CD4-positive, alpha-beta T cell (primary cell): Measurements from ENCODE around the gene TCEANC. TPM values are rescaled to one million over a fixed set of nuclear protein-coding genes. Genes with fewer than 3 reads are reported as not detected.

Source experiments
- ATAC-seq: fragments of 200-7000 bp; cut with Tn5 transposase; one replicate; pipeline ENCODE4 v1.10.0; 2022; ENCODE audit warnings: mild to moderate bottlenecking; ENCODE audit not compliant: poor library complexity
- CTCF ChIA-PET: fragments of 350-600 bp; sonication (Branson Sonifier 250); formaldehyde crosslinking; loops from one replicate; lab custom pipeline; 2021; ENCODE audit warnings: antibody characterized with exemption, inconsistent platforms; lab: Charles Lee
- POLR2A ChIA-PET: fragments of 350-600 bp; sonication (Branson Sonifier 250); formaldehyde crosslinking; loops from one replicate; lab custom pipeline; 2021; ENCODE audit warnings: antibody characterized with exemption, inconsistent platforms; lab: Charles Lee
- DNase-seq, 14 experiments: peaks; one replicate each; pipeline ENCODE4 v3.0.0-alpha.2; 2013 to 2020; ENCODE audit warnings: mixed read lengths in 2 of 14
- H3K27ac ChIP-seq, 2 donors: one replicate each; pipeline versions ENCODE4 v1.5.1 to v1.7.0; 2013; ENCODE audit warnings: low read length in 2 of 2, low read depth in 1 of 2, mild to moderate bottlenecking in 1 of 2
- H3K27me3 ChIP-seq, 2 experiments: 1 replicate in 1 of 2; 2 replicates in 1 of 2; pipeline versions ENCODE4 v1.6.1 to v1.7.0; 2013; ENCODE audit warnings: low read length in 2 of 2, control low read depth in 1 of 2, mild to moderate bottlenecking in 1 of 2, moderate library complexity in 1 of 2; ENCODE audit not compliant: insufficient read depth in 2 of 2, control insufficient read depth in 1 of 2
- H3K36me3 ChIP-seq: one replicate; pipeline ENCODE4 v1.6.1; 2013; ENCODE audit warnings: low read length, control low read depth; ENCODE audit not compliant: insufficient read depth
- H3K4me1 ChIP-seq: one replicate; pipeline ENCODE4 v1.6.1; 2013; ENCODE audit warnings: low read length, control low read depth; ENCODE audit not compliant: insufficient read depth
- H3K4me3 ChIP-seq: one replicate; pipeline ENCODE4 v1.5.1; 2013; ENCODE audit warnings: mild to moderate bottlenecking, low read length, moderate library complexity
- H3K9me3 ChIP-seq, 2 experiments: 1 replicate in 1 of 2; 2 replicates in 1 of 2; pipeline versions ENCODE4 v1.6.1 to v1.7.0; 2013; ENCODE audit warnings: low read length in 2 of 2, mild to moderate bottlenecking in 2 of 2, control low read depth in 1 of 2, moderate library complexity in 1 of 2; ENCODE audit not compliant: control insufficient read depth in 1 of 2, insufficient read depth in 1 of 2
- H3K27ac Mint-ChIP-seq: one replicate; pipeline ENCODE4 v1.8.0; 2020; ENCODE audit warnings: mixed read lengths
- H3K27me3 Mint-ChIP-seq: one replicate; pipeline ENCODE4 v1.8.0; 2021; ENCODE audit warnings: mixed read lengths
- H3K36me3 Mint-ChIP-seq: one replicate; pipeline ENCODE4 v1.8.0; 2021; ENCODE audit warnings: low read depth, mixed read lengths
- H3K4me1 Mint-ChIP-seq: one replicate; pipeline ENCODE4 v1.8.0; 2021; ENCODE audit warnings: low read depth, mixed read lengths
- H3K4me3 Mint-ChIP-seq: one replicate; pipeline ENCODE4 v1.8.0; 2020; ENCODE audit warnings: mild to moderate bottlenecking, mixed read lengths
- H3K9me3 Mint-ChIP-seq: one replicate; pipeline ENCODE4 v1.8.0; 2020; ENCODE audit warnings: mixed read lengths
- CTCF ChIP-seq: fragments of 200-600 bp; IDR thresholded peaks from one replicate; pipeline ENCODE4 v1.8.0; 2022; ENCODE audit warnings: antibody characterized with exemption, mild to moderate bottlenecking
- intact Hi-C, 2 experiments: fragments of 100-400 bp; cut with DNase I in 1 of 2; cut with micrococcal nuclease in 1 of 2; formaldehyde crosslinking; loops; one replicate each; pipeline versions ENCODE4 v1.15.1 to v1.9.0; 2023 to 2025; cut with DNase I, micrococcal nuclease
- total RNA-seq, 174 experiments: library from RNA in 2 of 174; stranded (reverse) in 2 of 174; gene quantifications; one replicate each; pipeline ENCODE4 v1.2.3 and lab custom pipeline; 2021 to 2026

TCEANC gene
- total RNA-seq, 2 experiments from 2014 or later: 6.5 to 8.3 TPM

- peaks cover 31% of the 10 kb centered on the region for H3K36me3 Mint-ChIP-seq
- peaks cover 71% of the 10 kb centered on the region for H3K4me1 Mint-ChIP-seq
- Histone ChIP-seq H3K27ac (no peak overlapping the region), H3K36me3 (peaks cover 8% of the 10 kb centered on the region), H3K27me3 (no peaks in the 10 kb centered on the region), H3K4me3 (no peak overlapping the region), H3K9me3 (no peaks in the 10 kb centered on the region), H3K4me1 (peaks cover 21% of the 10 kb centered on the region)
- no peak for TF ChIP-seq CTCF
- H3K27me3 Mint-ChIP-seq: no peaks in the 10 kb centered on the region
- ChIA-PET POLR2A (no interaction called here), CTCF (no interaction called here)
- ATAC-seq: no peak
- no peaks in the 10 kb centered on the region for H3K9me3 Mint-ChIP-seq
- DNase-seq: no peak
- peak overlapping the region; percentile 12 for H3K27ac Mint-ChIP-seq
- H3K4me3 Mint-ChIP-seq: no peak overlapping the region
- intact Hi-C loops: no loop called here
Observed at GRCh38 chrX:13700380-13700779, 47.4 kb downstream of the TCEANC start.

- Mint-ChIP-seq H3K9me3 (no peaks in the 10 kb centered on the region), H3K4me1 (peaks cover 55% of the 10 kb centered on the region), H3K36me3 (peaks cover 31% of the 10 kb centered on the region), H3K27ac (peak overlapping the region; percentile 75), H3K4me3 (no peak overlapping the region), H3K27me3 (no peaks in the 10 kb centered on the region)
- intact Hi-C loops: no loop called here
- Histone ChIP-seq H3K4me3 (no peak overlapping the region), H3K36me3 (peaks cover 8% of the 10 kb centered on the region), H3K4me1 (peaks cover 15% of the 10 kb centered on the region), H3K27me3 (no peaks in the 10 kb centered on the region), H3K27ac (no peak overlapping the region), H3K9me3 (no peaks in the 10 kb centered on the region)
- DNase-seq (no peak), ATAC-seq (no peak)
- TF ChIP-seq CTCF: no peak
- ChIA-PET CTCF (interaction anchor here (0.5 kb wide), 1 partner anchor 20 kb away, joined by 3 read pairs; no protein-coding TSS in a partner anchor), POLR2A (no interaction called here)
Observed at GRCh38 chrX:13702111-13702789, 49.3 kb downstream of the TCEANC start.

- Mint-ChIP-seq H3K4me1 (peaks cover 49% of the 10 kb centered on the region), H3K36me3 (peaks cover 28% of the 10 kb centered on the region), H3K4me3 (no peak overlapping the region), H3K27me3 (no peaks in the 10 kb centered on the region), H3K9me3 (no peaks in the 10 kb centered on the region), H3K27ac (peak overlapping the region; percentile 61)
- Histone ChIP-seq H3K4me3 (no peak overlapping the region), H3K27me3 (no peaks in the 10 kb centered on the region), H3K36me3 (peaks cover 12% of the 10 kb centered on the region), H3K4me1 (peaks cover 15% of the 10 kb centered on the region), H3K9me3 (no peaks in the 10 kb centered on the region), H3K27ac (no peak overlapping the region)
- ChIA-PET POLR2A (no interaction called here), CTCF (interaction anchor here (0.5 to 1.6 kb wide), 2 partner anchors 15 to 19 kb away, joined by 3 to 4 read pairs; partner anchors contain the start of gene RAB9A)
- ATAC-seq (no peak), DNase-seq (no peak)
- TF ChIP-seq CTCF: no peak
- intact Hi-C loops: no loop called here
Observed at GRCh38 chrX:13703135-13703534, 50.2 kb downstream of the TCEANC start.
